HepG2 (cell line): ENCODE measurements around the gene CCDC9B.

ENCODE experiments used
- JUNB ChIP-seq: sonication (generic); formaldehyde crosslinking; IDR thresholded peaks from 2 replicates; pipeline ENCODE4 v1.8.0; 2022; ENCODE audit warnings: missing genetic modification reagents, mild to moderate bottlenecking, borderline replicate concordance
- POLR2A ChIP-seq, 2 experiments: IDR thresholded peaks; 2 replicates each; pipeline ENCODE4 v1.6.1; 2011; ENCODE audit warnings: low read depth in 2 of 2, low read length in 2 of 2, mild to moderate bottlenecking in 1 of 2, moderate library complexity in 1 of 2; ENCODE audit not compliant: insufficient read depth in 1 of 2
- SP2 ChIP-seq: sonication (generic); formaldehyde crosslinking; IDR thresholded peaks from 2 replicates; pipeline ENCODE4 v1.5.1; 2020; ENCODE audit warnings: mild to moderate bottlenecking, missing genetic modification reagents
- ZNF121 ChIP-seq: sonication (generic); formaldehyde crosslinking; IDR thresholded peaks from 2 replicates; pipeline ENCODE4 v1.5.0; 2020; ENCODE audit warnings: mild to moderate bottlenecking, missing genetic modification reagents
- ZSCAN5A ChIP-seq: sonication (generic); formaldehyde crosslinking; IDR thresholded peaks from 2 replicates; pipeline ENCODE4 v1.8.0; 2022; ENCODE audit warnings: mild to moderate bottlenecking, missing genetic modification reagents, borderline replicate concordance
- TF ChIP-seq, protein P1 (sequence below), 2 experiments: sonication (generic) in 1 of 2; formaldehyde crosslinking in 1 of 2; IDR thresholded peaks; 2 replicates each; pipeline versions ENCODE4 v1.4.0 to v1.6.1; 2018 to 2020; ENCODE audit warnings: missing genetic modification reagents in 2 of 2, borderline replicate concordance in 1 of 2, low read depth in 1 of 2, mild to moderate bottlenecking in 1 of 2, missing biosample characterization in 1 of 2
- TF ChIP-seq, protein P2 (sequence below): sonication (generic); formaldehyde crosslinking; IDR thresholded peaks from 2 replicates; pipeline ENCODE4 v1.4.0; 2020; ENCODE audit warnings: missing genetic modification reagents
- TF ChIP-seq, protein P3 (sequence below): sonication (generic); formaldehyde crosslinking; IDR thresholded peaks from 2 replicates; pipeline ENCODE4 v1.4.0; 2020; ENCODE audit warnings: missing genetic modification reagents

GRCh38 chr15:40349163-40349562 is 8.4 kb upstream of the CCDC9B start:
- TF ChIP-seq, protein P1, sequence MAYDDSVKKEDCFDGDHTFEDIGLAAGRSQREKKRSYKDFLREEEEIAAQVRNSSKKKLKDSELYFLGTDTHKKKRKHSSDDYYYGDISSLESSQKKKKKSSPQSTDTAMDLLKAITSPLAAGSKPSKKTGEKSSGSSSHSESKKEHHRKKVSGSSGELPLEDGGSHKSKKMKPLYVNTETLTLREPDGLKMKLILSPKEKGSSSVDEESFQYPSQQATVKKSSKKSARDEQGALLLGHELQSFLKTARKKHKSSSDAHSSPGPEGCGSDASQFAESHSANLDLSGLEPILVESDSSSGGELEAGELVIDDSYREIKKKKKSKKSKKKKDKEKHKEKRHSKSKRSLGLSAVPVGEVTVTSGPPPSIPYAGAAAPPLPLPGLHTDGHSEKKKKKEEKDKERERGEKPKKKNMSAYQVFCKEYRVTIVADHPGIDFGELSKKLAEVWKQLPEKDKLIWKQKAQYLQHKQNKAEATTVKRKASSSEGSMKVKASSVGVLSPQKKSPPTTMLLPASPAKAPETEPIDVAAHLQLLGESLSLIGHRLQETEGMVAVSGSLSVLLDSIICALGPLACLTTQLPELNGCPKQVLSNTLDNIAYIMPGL (CRISPR knock-in tag; IDR thresholded peaks at IDR 0.05; ENCODE audit: borderline replicate concordance in 1 of 2, low read depth in 1 of 2): no peak
- TF ChIP-seq ZSCAN5A (CRISPR knock-in tag): no peak
- no peak for TF ChIP-seq ZNF121 (CRISPR knock-in tag)
- no peak for TF ChIP-seq SP2 (CRISPR knock-in tag)
- TF ChIP-seq, protein P2, sequence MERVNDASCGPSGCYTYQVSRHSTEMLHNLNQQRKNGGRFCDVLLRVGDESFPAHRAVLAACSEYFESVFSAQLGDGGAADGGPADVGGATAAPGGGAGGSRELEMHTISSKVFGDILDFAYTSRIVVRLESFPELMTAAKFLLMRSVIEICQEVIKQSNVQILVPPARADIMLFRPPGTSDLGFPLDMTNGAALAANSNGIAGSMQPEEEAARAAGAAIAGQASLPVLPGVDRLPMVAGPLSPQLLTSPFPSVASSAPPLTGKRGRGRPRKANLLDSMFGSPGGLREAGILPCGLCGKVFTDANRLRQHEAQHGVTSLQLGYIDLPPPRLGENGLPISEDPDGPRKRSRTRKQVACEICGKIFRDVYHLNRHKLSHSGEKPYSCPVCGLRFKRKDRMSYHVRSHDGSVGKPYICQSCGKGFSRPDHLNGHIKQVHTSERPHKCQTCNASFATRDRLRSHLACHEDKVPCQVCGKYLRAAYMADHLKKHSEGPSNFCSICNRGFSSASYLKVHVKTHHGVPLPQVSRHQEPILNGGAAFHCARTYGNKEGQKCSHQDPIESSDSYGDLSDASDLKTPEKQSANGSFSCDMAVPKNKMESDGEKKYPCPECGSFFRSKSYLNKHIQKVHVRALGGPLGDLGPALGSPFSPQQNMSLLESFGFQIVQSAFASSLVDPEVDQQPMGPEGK (CRISPR knock-in tag): no peak
- TF ChIP-seq POLR2A (IDR thresholded peaks at IDR 0.05; ENCODE audit: insufficient read depth in 1 of 2, low read depth in 2 of 2, low read length in 2 of 2): no peak
- no peak for TF ChIP-seq JUNB (CRISPR knock-in tag)
- TF ChIP-seq, protein P3, sequence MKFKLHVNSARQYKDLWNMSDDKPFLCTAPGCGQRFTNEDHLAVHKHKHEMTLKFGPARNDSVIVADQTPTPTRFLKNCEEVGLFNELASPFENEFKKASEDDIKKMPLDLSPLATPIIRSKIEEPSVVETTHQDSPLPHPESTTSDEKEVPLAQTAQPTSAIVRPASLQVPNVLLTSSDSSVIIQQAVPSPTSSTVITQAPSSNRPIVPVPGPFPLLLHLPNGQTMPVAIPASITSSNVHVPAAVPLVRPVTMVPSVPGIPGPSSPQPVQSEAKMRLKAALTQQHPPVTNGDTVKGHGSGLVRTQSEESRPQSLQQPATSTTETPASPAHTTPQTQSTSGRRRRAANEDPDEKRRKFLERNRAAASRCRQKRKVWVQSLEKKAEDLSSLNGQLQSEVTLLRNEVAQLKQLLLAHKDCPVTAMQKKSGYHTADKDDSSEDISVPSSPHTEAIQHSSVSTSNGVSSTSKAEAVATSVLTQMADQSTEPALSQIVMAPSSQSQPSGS: no peak
